Hepatocyte (in vitro differentiated cells): ENCODE data around the gene SDC4. TPM values are rescaled to one million over a fixed set of nuclear protein-coding genes. Genes with fewer than 3 reads are reported as not detected.
A peak's percentile ranks its signal among the peaks of the same experiment; 100 is the strongest.

Experiments used
- DNase-seq: peaks from one replicate; pipeline ENCODE4 v3.0.0-alpha.2; 2016; ENCODE audit warnings: low spot score
- H2AFZ ChIP-seq: fragments of 200-600 bp; sonication (generic); 2 replicates; pipeline ENCODE4 v1.6.0; 2016; ENCODE audit warnings: antibody characterized with exemption, mild to moderate bottlenecking
- H3K27ac ChIP-seq: fragments of 200-600 bp; sonication (generic); 2 replicates; pipeline ENCODE4 v1.5.1; 2016; ENCODE audit warnings: mild to moderate bottlenecking
- H3K27me3 ChIP-seq: fragments of 200-600 bp; sonication (generic); 2 replicates; pipeline ENCODE4 v1.6.1; 2016
- H3K36me3 ChIP-seq: fragments of 200-600 bp; sonication (generic); replicated peaks from 2 replicates; pipeline ENCODE4 v1.5.1; 2016; ENCODE audit warnings: low read depth; ENCODE audit not compliant: insufficient read depth
- H3K4me1 ChIP-seq: fragments of 200-600 bp; sonication (generic); 2 replicates; pipeline ENCODE4 v1.5.1; 2016; ENCODE audit warnings: mild to moderate bottlenecking, moderate library complexity; ENCODE audit not compliant: insufficient read depth
- H3K4me2 ChIP-seq: fragments of 200-600 bp; sonication (generic); 2 replicates; pipeline ENCODE4 v1.6.0; 2016
- H3K4me3 ChIP-seq: fragments of 200-600 bp; sonication (generic); 2 replicates; pipeline ENCODE4 v1.5.1; 2016; ENCODE audit warnings: mild to moderate bottlenecking
- H3K79me2 ChIP-seq: fragments of 200-600 bp; sonication (generic); 2 replicates; pipeline ENCODE4 v1.6.0; 2017; ENCODE audit warnings: mild to moderate bottlenecking
- H3K9me2 ChIP-seq: fragments of 200-600 bp; sonication (generic); replicated peaks from 2 replicates; pipeline ENCODE4 v1.6.0; 2017; ENCODE audit warnings: mild to moderate bottlenecking; ENCODE audit not compliant: insufficient read depth
- H3K9me3 ChIP-seq: fragments of 200-600 bp; sonication (generic); 2 replicates; pipeline ENCODE4 v1.5.1; 2016; ENCODE audit warnings: low read depth, mild to moderate bottlenecking
- H4K20me1 ChIP-seq: fragments of 200-600 bp; sonication (generic); 2 replicates; pipeline ENCODE4 v1.6.0; 2016; ENCODE audit warnings: mild to moderate bottlenecking; ENCODE audit not compliant: insufficient read depth, poor library complexity, severe bottlenecking
- CTCF ChIP-seq: fragments of 200-600 bp; sonication (generic); IDR thresholded peaks from 2 replicates; pipeline ENCODE4 v1.5.1; 2016; ENCODE audit warnings: antibody characterized with exemption, mild to moderate bottlenecking; ENCODE audit not compliant: poor library complexity
- EZH2 ChIP-seq: fragments of 200-600 bp; sonication (generic); IDR thresholded peaks from 2 replicates; pipeline ENCODE4 v1.6.1; 2016; ENCODE audit warnings: antibody characterized with exemption, mild to moderate bottlenecking, borderline replicate concordance
- EZH2phosphoT487 ChIP-seq: fragments of 200-600 bp; sonication (generic); IDR thresholded peaks from one replicate; pipeline ENCODE4 v1.6.1; 2018; ENCODE audit warnings: antibody characterized with exemption, mild to moderate bottlenecking, low read depth, moderate library complexity; ENCODE audit not compliant: unreplicated experiment, severe bottlenecking
- WGBS: methylation state at CpG from one replicate; pipeline ENCODE4 v1.1.6; 2016; ENCODE audit warnings: low lambda C conversion rate; ENCODE audit errors: missing lambda C conversion rate; 5-methylcytosine and 5-hydroxymethylcytosine counted together
- polyA plus RNA-seq: library from polyadenylated mRNA; unstranded; fragments of >200 nt; fragmentation: Nextera tagmentation; extraction: Ambion mirVana; gene quantifications from 2 replicates; pipeline ENCODE4 v1.2.1, GENCODE V29; 2016
- total RNA-seq: library from RNA; depleted of rRNA; stranded (reverse); fragments of >200 nt; gene quantifications from 2 replicates; pipeline ENCODE4 v1.2.3, GENCODE V29; 2014

Gene SDC4
- total and polyA plus RNA-seq, 2 experiments from 2014 or later = 178 to 191 TPM

DNA sequence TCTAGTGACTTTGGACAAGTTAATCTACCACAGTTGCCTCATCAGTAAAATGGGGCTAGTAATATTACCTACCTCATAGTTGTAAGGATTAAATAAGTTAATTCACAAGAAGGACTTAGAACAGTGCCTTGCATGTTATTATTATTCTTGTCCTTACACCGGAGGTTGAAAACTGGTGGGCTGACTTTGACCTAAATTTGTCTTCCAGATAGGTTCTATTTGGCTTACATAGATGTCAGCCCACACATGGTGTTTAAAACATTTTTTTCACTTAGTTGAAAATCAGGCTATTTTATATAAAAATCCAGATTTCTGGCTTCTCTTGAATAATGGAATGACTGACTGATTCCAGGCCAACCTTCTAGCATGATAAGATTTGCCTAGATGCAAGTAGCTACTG, 18.0 kb upstream of the SDC4 start:
- peaks cover 25% of the 10 kb centered on the region for H3K79me2 ChIP-seq
- H3K9me3 ChIP-seq = no peaks in the 10 kb centered on the region
- H3K9me2 ChIP-seq = no peaks in the 10 kb centered on the region
- 87% methylated on average over 1 of the region's 1 CpG for WGBS
- H2AFZ ChIP-seq = no peak overlapping the region
- TF ChIP-seq EZH2phosphoT487 = no peak
- TF ChIP-seq EZH2 = no peak
- no peak for TF ChIP-seq CTCF
- no peak for DNase-seq
- H3K27me3 ChIP-seq = no peaks in the 10 kb centered on the region
- peaks cover 11% of the 10 kb centered on the region for H3K4me1 ChIP-seq
- H3K27ac ChIP-seq = no peak overlapping the region
- no peak overlapping the region for H3K4me3 ChIP-seq
- no peak overlapping the region for H3K4me2 ChIP-seq
- H4K20me1 ChIP-seq = no peaks in the 10 kb centered on the region
- H3K36me3 ChIP-seq = no peaks in the 10 kb centered on the region

- Histone ChIP-seq H3K4me1 (peaks cover 17% of the 10 kb centered on the region), H3K36me3 (no peaks in the 10 kb centered on the region), H4K20me1 (no peaks in the 10 kb centered on the region), H3K9me2 (no peaks in the 10 kb centered on the region), H3K27ac (no peak overlapping the region), H2AFZ (no peak overlapping the region), H3K4me3 (no peak overlapping the region), H3K27me3 (no peaks in the 10 kb centered on the region), H3K79me2 (peaks cover 25% of the 10 kb centered on the region), H3K9me3 (no peaks in the 10 kb centered on the region), H3K4me2 (no peak overlapping the region)
- TF ChIP-seq EZH2 = no peak
- no peak for TF ChIP-seq CTCF
- no peak for TF ChIP-seq EZH2phosphoT487
- no peak for DNase-seq
- 96% methylated on average over 5 of the region's 5 CpGs for WGBS
These were observed 17.3 kb upstream of the SDC4 start for GRCh38 chr20:45365444-45365970.

- Histone ChIP-seq H3K9me2 (no peaks in the 10 kb centered on the region), H4K20me1 (no peaks in the 10 kb centered on the region), H3K4me3 (peak overlapping the region; percentile 63), H3K4me1 (peaks cover 22% of the 10 kb centered on the region), H3K27ac (peak overlapping the region; percentile 98), H3K4me2 (peak overlapping the region; percentile 95), H3K27me3 (no peaks in the 10 kb centered on the region), H2AFZ (peak overlapping the region; percentile 69), H3K36me3 (no peaks in the 10 kb centered on the region), H3K9me3 (no peaks in the 10 kb centered on the region), H3K79me2 (peaks cover 25% of the 10 kb centered on the region)
- WGBS = 24% methylated on average over 23 of the region's 23 CpGs
- TF ChIP-seq CTCF = no peak
- no peak for TF ChIP-seq EZH2
- no peak for TF ChIP-seq EZH2phosphoT487
- DNase-seq = no peak
These were observed 15.6 kb upstream of the SDC4 start for GRCh38 chr20:45363611-45364492.
